Pancreas (tissue), 10 donors: Measurements from ENCODE around the gene CCDC88C. TPM values are rescaled to one million over a fixed set of nuclear protein-coding genes. Genes with fewer than 3 reads are reported as not detected.
A peak's percentile ranks its signal among the peaks of the same experiment; 100 is the strongest.

Experiments used
- ATAC-seq, 4 donors: fragments of 200-7000 bp; cut with Tn5 transposase; one replicate each; pipeline versions ENCODE4 v1.8.0 to v1.9.1; 2020; ENCODE audit warnings: mild to moderate bottlenecking in 4 of 4, moderate library complexity in 4 of 4
- DNase-seq, 6 donors: peaks; one replicate each; pipeline ENCODE4 v3.0.0-alpha.2; 2020
- FAIRE-seq: peaks from 2 replicates; lab custom pipeline; 2012; peaks lifted over from hg19 to GRCh38; lab: Jason Lieb, UNC
- H3K27ac ChIP-seq, 4 donors: fragments of 200-600 bp; sonication (generic); 1 replicate in 3 of 4; 2 replicates in 1 of 4; pipeline versions ENCODE4 v1.5.0 to v1.8.0; 2020
- H3K27me3 ChIP-seq, 4 donors: fragments of 200-600 bp; one replicate each; pipeline ENCODE4 v1.8.0; 2021
- H3K36me3 ChIP-seq, 3 donors: fragments of 200-600 bp; sonication (generic) in 1 of 3; one replicate each; pipeline versions ENCODE4 v1.5.0 to v1.8.0; 2020 to 2021
- H3K4me1 ChIP-seq, 3 donors: fragments of 200-600 bp; one replicate each; pipeline ENCODE4 v1.8.0; 2021
- H3K4me3 ChIP-seq, 4 donors: fragments of 200-600 bp; sonication (generic) in 2 of 4; one replicate each; pipeline versions ENCODE4 v1.5.0 to v1.8.0; 2020 to 2021
- H3K9me3 ChIP-seq, 4 donors: fragments of 200-600 bp; one replicate each; pipeline ENCODE4 v1.8.0; 2021
- WGBS, 2 donors: extraction: QIAGEN DNeasy Blood & Tissue Kit; methylation state at CpG; one replicate each; pipeline ENCODE4 v1.1.7; 2013; 5-methylcytosine and 5-hydroxymethylcytosine counted together
- intact Hi-C, 3 donors: fragments of 100-400 bp; cut with DNase I; formaldehyde crosslinking; loops; one replicate each; pipeline versions ENCODE4 v1.11.1 to v1.14.2; 2022
- polyA plus RNA-seq, 2 donors: library from polyadenylated mRNA; stranded (reverse); fragments of 200-250 nt; gene quantifications; one replicate each; pipeline ENCODE4 v1.2.3, GENCODE V29; 2013
- total RNA-seq, 6 donors: library from RNA; stranded (reverse); fragmentation: NEBNext Ultra II Directional in 4 of 6; extraction: Animal tissue kit (Norgen Biotek cat#: 25700) in 4 of 6; gene quantifications; one replicate each; pipeline versions ENCODE4 v1.2.1 to v1.2.4, GENCODE V29; 2021 to 2023
- TF ChIP-seq, protein P1 (sequence below), 4 donors: fragments of 200-600 bp; sonication (generic) in 3 of 4; IDR thresholded peaks; one replicate each; pipeline versions ENCODE4 v1.5.0 to v1.8.0; 2021; ENCODE audit warnings: antibody characterized with exemption in 4 of 4
- donor health status: healthy with polysubstance abuse.
- donor health status: DM: no; HTN: no; CAD: no; lungs with moderate emphysema.
- donor health status: DM: no; HTN: no; CAD: no.
- donor health status: control.
- donor health status: control.
- donor health status: Bipolar disorder and iron deficiency.
- donor health status: DM: yes; HTN: yes; CAD: no.
- donor health status: DM: no; HTN: no; CAD: no.
- donor health status: DM: no; HTN: no; CAD: no.
- donor health status: DM: yes; HTN: yes; CAD: no.

The CCDC88C gene
- total and polyA plus RNA-seq, 8 donors: 10.3 to 20.2 (median 14.6) TPM

- intact Hi-C loops: no loop called here
These were observed 82.2 kb downstream of the CCDC88C start for GRCh38 chr14:91335191-91336092.

GRCh38 chr14:91333650-91334039 is 84.0 kb downstream of the CCDC88C start:
- 91 to 97% methylated on average over 3 of the region's 3 CpGs for WGBS, 2 donors

More at GRCh38 chr14:91335191-91336092, 82.2 kb downstream of the CCDC88C start:
- no peaks in the 10 kb centered on the region for H3K27me3 ChIP-seq
- ATAC-seq: peak in 2 of 4 donors; percentile 16 to 45
- no peak overlapping the region for H3K27ac ChIP-seq
- no peak for FAIRE-seq
- TF ChIP-seq, protein P1, sequence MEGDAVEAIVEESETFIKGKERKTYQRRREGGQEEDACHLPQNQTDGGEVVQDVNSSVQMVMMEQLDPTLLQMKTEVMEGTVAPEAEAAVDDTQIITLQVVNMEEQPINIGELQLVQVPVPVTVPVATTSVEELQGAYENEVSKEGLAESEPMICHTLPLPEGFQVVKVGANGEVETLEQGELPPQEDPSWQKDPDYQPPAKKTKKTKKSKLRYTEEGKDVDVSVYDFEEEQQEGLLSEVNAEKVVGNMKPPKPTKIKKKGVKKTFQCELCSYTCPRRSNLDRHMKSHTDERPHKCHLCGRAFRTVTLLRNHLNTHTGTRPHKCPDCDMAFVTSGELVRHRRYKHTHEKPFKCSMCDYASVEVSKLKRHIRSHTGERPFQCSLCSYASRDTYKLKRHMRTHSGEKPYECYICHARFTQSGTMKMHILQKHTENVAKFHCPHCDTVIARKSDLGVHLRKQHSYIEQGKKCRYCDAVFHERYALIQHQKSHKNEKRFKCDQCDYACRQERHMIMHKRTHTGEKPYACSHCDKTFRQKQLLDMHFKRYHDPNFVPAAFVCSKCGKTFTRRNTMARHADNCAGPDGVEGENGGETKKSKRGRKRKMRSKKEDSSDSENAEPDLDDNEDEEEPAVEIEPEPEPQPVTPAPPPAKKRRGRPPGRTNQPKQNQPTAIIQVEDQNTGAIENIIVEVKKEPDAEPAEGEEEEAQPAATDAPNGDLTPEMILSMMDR (IDR thresholded peaks at IDR 0.05): no peak
- WGBS, 2 donors: 88 to 93% methylated on average over 19 of the region's 19 CpGs
- no peaks in the 10 kb centered on the region for H3K9me3 ChIP-seq
- H3K4me3 ChIP-seq: no peak overlapping the region
- DNase-seq: no peak
- H3K4me1 ChIP-seq: peaks cover 0 to 9% (median 0%) of the 10 kb centered on the region in 3 donors
- H3K36me3 ChIP-seq: peaks cover 0 to 23% (median 0%) of the 10 kb centered on the region in 3 donors

GRCh38 chr14:91332986-91333649 is 84.5 kb downstream of the CCDC88C start:
- no peaks in the 10 kb centered on the region for H3K27me3 ChIP-seq
- H3K4me3 ChIP-seq: no peak overlapping the region
- TF ChIP-seq, protein P1 (IDR thresholded peaks at IDR 0.05): no peak
- H3K4me1 ChIP-seq: peaks cover 0 to 9% (median 0%) of the 10 kb centered on the region in 3 donors
- FAIRE-seq (no peak), DNase-seq (no peak), ATAC-seq (no peak)
- no peaks in the 10 kb centered on the region for H3K9me3 ChIP-seq
- WGBS, 2 donors: 65 to 68% methylated on average over 17 of the region's 17 CpGs
- no peak overlapping the region for H3K27ac ChIP-seq
- peaks cover 0 to 13% (median 0%) of the 10 kb centered on the region in 3 donors for H3K36me3 ChIP-seq
- intact Hi-C loops: no loop called here

More at GRCh38 chr14:91333650-91334039, 84.0 kb downstream of the CCDC88C start:
- no peak for FAIRE-seq
- no peak for DNase-seq
- Histone ChIP-seq H3K27me3 (no peaks in the 10 kb centered on the region), H3K4me1 (peaks cover 0 to 9% (median 0%) of the 10 kb centered on the region in 3 donors), H3K27ac (no peak overlapping the region), H3K4me3 (no peak overlapping the region), H3K36me3 (peaks cover 0 to 19% (median 0%) of the 10 kb centered on the region in 3 donors), H3K9me3 (no peaks in the 10 kb centered on the region)
- TF ChIP-seq, protein P1 (IDR thresholded peaks at IDR 0.05): no peak
- intact Hi-C loops: no loop called here
- ATAC-seq: no peak

GRCh38 chr14:91332171-91332985 is 85.2 kb downstream of the CCDC88C start:
- 46 to 50% methylated on average over 19 of the region's 19 CpGs for WGBS, 2 donors
- Histone ChIP-seq H3K4me3 (no peak overlapping the region), H3K4me1 (peaks cover 0 to 9% (median 0%) of the 10 kb centered on the region in 3 donors), H3K27ac (no peak overlapping the region), H3K36me3 (peaks cover 0 to 7% (median 0%) of the 10 kb centered on the region in 3 donors), H3K9me3 (no peaks in the 10 kb centered on the region), H3K27me3 (no peaks in the 10 kb centered on the region)
- intact Hi-C loops: no loop called here
- TF ChIP-seq, protein P1 (IDR thresholded peaks at IDR 0.05): no peak
- DNase-seq (peak in 1 of 6 donors; percentile 36), ATAC-seq (peak; percentile 71 to 91 (median 82)), FAIRE-seq (no peak)
